Colonic mucosa (tissue), 4 donors: ENCODE results near the gene RASSF5. TPM values are rescaled to one million over a fixed set of nuclear protein-coding genes. Genes with fewer than 3 reads are reported as not detected.

Experiments
- DNase-seq: peaks from one replicate; pipeline ENCODE4 v3.0.0-alpha.2; 2020
- H3K27ac ChIP-seq: fragments of 200-600 bp; one replicate; pipeline ENCODE4 v1.8.0; 2021
- H3K27me3 ChIP-seq: fragments of 200-600 bp; one replicate; pipeline ENCODE4 v1.8.0; 2021
- H3K36me3 ChIP-seq: fragments of 200-600 bp; one replicate; pipeline ENCODE4 v1.8.0; 2021
- H3K4me1 ChIP-seq: fragments of 200-600 bp; one replicate; pipeline ENCODE4 v1.8.0; 2021; ENCODE audit warnings: mild to moderate bottlenecking
- H3K4me3 ChIP-seq: fragments of 200-600 bp; one replicate; pipeline ENCODE4 v1.8.0; 2021
- H3K9ac ChIP-seq, 2 donors: one replicate each; pipeline ENCODE4 v1.7.0; 2013; ENCODE audit warnings: control low read depth in 2 of 2, low read depth in 2 of 2, low read length in 2 of 2
- H3K9me3 ChIP-seq: fragments of 200-600 bp; one replicate; pipeline ENCODE4 v1.8.0; 2021
- CTCF ChIP-seq: fragments of 200-600 bp; IDR thresholded peaks from one replicate; pipeline ENCODE4 v1.8.0; 2022; ENCODE audit warnings: antibody characterized with exemption, mild to moderate bottlenecking
- intact Hi-C: fragments of 100-400 bp; cut with DNase I; formaldehyde crosslinking; loops from one replicate; pipeline ENCODE4 v1.14.1; 2022
- total RNA-seq, 2 donors: library from RNA; stranded (reverse); fragmentation: NEBNext Ultra II Directional in 1 of 2; extraction: Animal tissue kit (Norgen Biotek cat#: 25700) in 1 of 2; gene quantifications; one replicate each; pipeline ENCODE4 v1.2.1, GENCODE V29; 2021
- donor health status: healthy.
- donor health status: DM: no; HTN: no; CAD: no.
- donor health status: DM: no; HTN: no; CAD: no.

Gene RASSF5
- total RNA-seq, 2 donors from 2014 or later: 4.9 to 5.4 TPM

- no peaks in the 10 kb centered on the region for H3K27me3 ChIP-seq
- no peak for TF ChIP-seq CTCF
- H3K9me3 ChIP-seq: no peaks in the 10 kb centered on the region
- no peak overlapping the region for H3K27ac ChIP-seq
- intact Hi-C loops: no loop called here
- H3K4me1 ChIP-seq: peaks cover 4% of the 10 kb centered on the region
- H3K4me3 ChIP-seq: no peak overlapping the region
- no peak for DNase-seq
- H3K36me3 ChIP-seq: no peaks in the 10 kb centered on the region
- no peak overlapping the region for H3K9ac ChIP-seq
Observed at GRCh38 chr1:206538086-206538770, 30.9 kb downstream of the RASSF5 start.

GRCh38 chr1:206538901-206539640 is 31.7 kb downstream of the RASSF5 start:
- DNase-seq: no peak
- Histone ChIP-seq H3K27ac (no peak overlapping the region), H3K4me1 (peaks cover 4% of the 10 kb centered on the region), H3K27me3 (no peaks in the 10 kb centered on the region), H3K9me3 (no peaks in the 10 kb centered on the region), H3K36me3 (no peaks in the 10 kb centered on the region), H3K9ac (no peak overlapping the region), H3K4me3 (no peak overlapping the region)
- intact Hi-C loops: no loop called here
- TF ChIP-seq CTCF: no peak

- Histone ChIP-seq H3K4me1 (peaks cover 4% of the 10 kb centered on the region), H3K9ac (peak overlapping the region in 1 of 2 donors; percentile 38), H3K27me3 (no peaks in the 10 kb centered on the region), H3K27ac (no peak overlapping the region), H3K4me3 (no peak overlapping the region), H3K9me3 (no peaks in the 10 kb centered on the region), H3K36me3 (no peaks in the 10 kb centered on the region)
- DNase-seq: peak; percentile 82
- TF ChIP-seq CTCF: no peak
- intact Hi-C loops: no loop called here
Observed at GRCh38 chr1:206540044-206540780, 32.9 kb downstream of the RASSF5 start.

- peaks cover 4% of the 10 kb centered on the region for H3K4me1 ChIP-seq
- no peaks in the 10 kb centered on the region for H3K27me3 ChIP-seq
- TF ChIP-seq CTCF: no peak
- intact Hi-C loops: no loop called here
- no peak overlapping the region for H3K4me3 ChIP-seq
- no peak for DNase-seq
- no peak overlapping the region for H3K9ac ChIP-seq
- H3K36me3 ChIP-seq: no peaks in the 10 kb centered on the region
- H3K27ac ChIP-seq: no peak overlapping the region
- H3K9me3 ChIP-seq: no peaks in the 10 kb centered on the region
Observed at GRCh38 chr1:206541236-206541833, 34.0 kb downstream of the RASSF5 start.

- H3K4me3 ChIP-seq: no peak overlapping the region
- peak; percentile 86 for TF ChIP-seq CTCF
- H3K36me3 ChIP-seq: no peaks in the 10 kb centered on the region
- no peaks in the 10 kb centered on the region for H3K9me3 ChIP-seq
- no peak overlapping the region for H3K9ac ChIP-seq
- no peak overlapping the region for H3K27ac ChIP-seq
- H3K4me1 ChIP-seq: peaks cover 4% of the 10 kb centered on the region
- no peaks in the 10 kb centered on the region for H3K27me3 ChIP-seq
- intact Hi-C loops: loop anchor here (1.0 kb wide), 1 partner anchor 39 kb away; no protein-coding TSS in a partner anchor
- peak; percentile 85 for DNase-seq
Observed at GRCh38 chr1:206544562-206545257, 37.4 kb downstream of the RASSF5 start.
